ENCODE measurements around the gene TANGO2.

Gene TANGO2

GRCh38 chr22:20044495-20045151 lies 23.7 kb downstream of the TANGO2 start:
- DNase-seq (ENCODE audit: low spot score) = no peak

DNA sequence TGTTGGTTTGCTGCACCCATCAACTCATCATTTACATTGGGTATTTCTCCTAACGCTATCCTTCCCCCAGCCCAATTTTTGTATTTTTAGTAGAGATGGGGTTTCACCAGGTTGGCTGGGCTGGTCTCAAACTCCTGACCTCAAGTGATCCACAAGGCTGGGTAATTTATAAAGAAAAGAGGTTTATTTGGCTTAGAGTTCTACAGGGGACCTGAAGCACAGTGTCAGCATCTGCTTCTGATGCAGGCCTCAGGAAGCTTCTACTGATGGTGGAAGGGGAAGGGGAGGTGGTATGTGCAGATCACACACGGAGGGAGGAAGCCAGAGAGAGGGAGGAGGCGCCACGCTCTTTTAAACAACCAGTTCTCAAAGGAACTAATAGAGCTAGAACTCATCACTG lies 25.8 kb downstream of the TANGO2 start:
- DNase-seq (ENCODE audit: low spot score) = no peak

DNA sequence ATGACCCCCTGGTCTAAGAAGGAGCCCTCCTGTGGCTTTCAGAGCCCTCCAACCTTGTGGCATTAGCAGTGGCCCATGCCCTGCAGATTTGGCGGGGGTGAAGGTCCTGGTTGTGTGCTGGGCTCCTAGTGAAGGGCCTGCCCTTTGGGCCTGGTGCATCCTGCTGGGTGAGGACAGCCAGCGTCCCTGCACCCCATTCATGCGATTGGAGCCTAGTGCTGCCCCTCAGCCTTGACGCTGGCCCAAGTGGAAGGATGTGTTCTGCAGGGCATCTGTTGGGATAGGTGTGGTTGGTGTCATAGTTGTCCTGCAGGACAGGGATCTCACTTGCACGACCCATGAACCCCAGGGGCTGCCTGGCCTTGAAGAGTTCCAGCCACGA lies 31.0 kb downstream of the TANGO2 start:
- DNase-seq (ENCODE audit: low spot score) = no peak

GRCh38 chr22:20052309-20053259 lies 31.7 kb downstream of the TANGO2 start:
- no peak for DNase-seq (ENCODE audit: low spot score)

- DNase-seq (ENCODE audit: low spot score) = no peak
Measured at GRCh38 chr22:20053407-20054033, 32.6 kb downstream of the TANGO2 start.

- DNase-seq (ENCODE audit: low spot score) = no peak
Measured at GRCh38 chr22:20054034-20054427, 33.1 kb downstream of the TANGO2 start.

- no peak for DNase-seq (ENCODE audit: low spot score)
Measured at GRCh38 chr22:20054485-20054884, 33.6 kb downstream of the TANGO2 start.

- no peak for DNase-seq (ENCODE audit: low spot score)
Measured at GRCh38 chr22:20055144-20055543, 34.2 kb downstream of the TANGO2 start.

DNA sequence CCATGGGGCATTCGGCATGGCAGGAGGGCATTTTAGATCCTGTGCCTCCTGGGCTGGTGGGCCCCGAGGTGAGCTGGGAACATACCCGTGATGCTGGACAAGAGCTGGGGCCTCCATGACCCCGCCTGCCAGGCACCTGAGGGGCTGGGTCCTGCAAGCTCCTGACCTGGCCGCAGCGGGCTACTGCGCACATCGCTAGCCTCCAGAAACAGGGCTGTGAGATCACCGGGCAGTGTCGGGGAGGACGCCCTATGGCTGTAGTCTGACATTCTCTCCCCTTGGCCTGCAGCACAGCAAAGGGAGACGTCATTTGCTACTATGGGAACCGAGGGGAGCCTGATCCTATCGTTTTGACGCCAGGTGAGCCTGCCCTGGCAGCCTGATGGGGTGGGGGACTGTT lies 34.7 kb downstream of the TANGO2 start:
- no peak for DNase-seq (ENCODE audit: low spot score)

DNA sequence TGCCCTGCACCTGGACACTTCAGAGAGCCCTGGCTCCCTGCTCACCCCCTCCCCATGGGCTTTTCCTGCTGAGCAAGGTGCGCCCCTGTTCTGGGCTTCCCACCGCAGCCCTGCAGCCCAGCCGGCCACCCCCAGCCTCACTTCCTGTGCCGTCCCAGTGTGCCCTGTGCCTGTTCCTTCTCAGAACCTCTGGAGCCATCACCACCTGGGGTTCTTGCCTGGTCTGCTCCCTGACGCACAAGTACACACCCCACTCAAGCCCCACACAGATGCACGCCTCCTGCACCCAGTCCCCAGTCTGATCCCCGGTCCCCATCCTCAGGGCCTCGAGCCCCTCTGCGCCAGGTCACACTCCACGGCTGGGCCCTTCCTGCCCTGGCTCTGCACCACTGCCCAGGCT lies 35.3 kb downstream of the TANGO2 start:
- DNase-seq (ENCODE audit: low spot score) = no peak

GRCh38 chr22:20056696-20057386 lies 35.9 kb downstream of the TANGO2 start:
- DNase-seq (ENCODE audit: low spot score) = no peak

GRCh38 chr22:20057596-20058268 lies 36.8 kb downstream of the TANGO2 start:
- no peak for DNase-seq (ENCODE audit: low spot score)

DNA sequence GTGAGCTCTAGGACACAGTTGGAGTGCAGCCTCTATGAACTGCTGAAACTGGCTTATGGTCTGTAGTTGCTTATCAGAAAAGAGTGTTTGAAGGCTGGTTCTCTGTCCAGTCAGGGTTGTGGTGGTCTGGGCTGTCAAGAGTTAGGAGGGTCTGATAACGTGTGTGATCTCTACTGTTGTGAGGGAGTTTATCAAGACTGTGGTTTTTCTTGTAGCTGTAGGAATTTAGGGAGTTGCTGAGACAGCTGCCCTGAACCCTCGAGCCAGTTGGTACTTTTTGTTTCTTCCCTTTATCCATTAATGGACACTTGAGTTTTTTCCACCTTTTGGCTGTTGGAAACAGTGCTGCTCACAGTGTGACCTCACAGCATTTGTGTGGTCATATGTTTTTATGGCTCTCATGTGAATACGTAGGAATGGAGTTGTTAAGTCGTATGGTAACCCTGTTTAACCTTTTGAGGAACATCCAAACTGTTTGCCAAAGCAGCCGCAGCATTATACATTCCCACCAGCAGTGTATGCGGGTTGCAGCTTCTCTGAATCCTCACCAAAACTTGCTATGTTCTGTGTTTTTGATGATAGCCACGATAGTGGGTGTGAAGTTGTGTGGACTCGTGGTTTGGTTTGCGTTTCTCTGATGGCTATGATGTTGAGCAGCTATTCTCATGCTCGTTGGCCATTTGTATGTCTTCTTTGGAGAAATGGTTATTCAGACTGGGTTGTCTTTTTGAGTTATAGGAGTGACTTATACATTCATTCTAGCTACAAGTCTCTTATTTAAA lies 38.3 kb downstream of the TANGO2 start:
- DNase-seq (ENCODE audit: low spot score) = no peak

DNA sequence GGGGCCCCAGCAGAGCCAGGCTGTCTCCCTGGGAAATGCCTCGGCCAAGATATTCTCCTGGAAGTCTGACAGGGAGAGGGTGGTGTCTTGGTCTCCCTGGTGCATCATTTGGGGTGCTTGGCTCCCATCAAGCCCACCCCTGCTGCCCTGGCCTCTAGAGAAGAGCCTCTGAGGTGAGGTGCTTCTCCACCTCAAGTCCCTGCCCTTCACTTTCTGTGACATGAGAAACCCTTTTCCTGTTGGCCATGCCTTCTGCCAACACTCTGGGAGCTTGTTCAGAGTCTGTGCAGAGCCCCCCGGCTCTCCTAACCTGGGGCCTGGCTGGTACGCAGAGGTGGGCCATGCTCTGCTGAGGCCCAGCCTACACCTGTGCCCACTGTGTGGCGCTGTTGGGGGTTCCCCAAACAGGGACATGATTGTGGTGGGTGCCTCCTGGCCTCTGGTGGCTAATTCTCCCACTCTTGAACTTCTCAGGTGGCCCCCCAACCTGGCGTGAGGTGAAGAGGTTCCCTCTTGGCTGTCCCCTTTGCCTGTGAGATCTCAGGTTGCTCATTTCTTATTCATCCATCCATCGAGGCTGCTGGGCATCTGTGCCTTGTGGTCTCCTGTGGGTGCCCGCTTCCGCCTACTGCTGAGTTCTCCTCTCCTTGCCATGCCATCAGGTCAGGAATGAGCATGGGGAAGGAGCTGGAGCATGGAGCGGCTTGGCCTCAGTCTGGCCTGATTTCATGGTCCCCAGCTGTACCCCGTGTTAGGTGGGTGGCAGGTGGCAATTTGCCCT lies 40.0 kb downstream of the TANGO2 start:
- no peak for DNase-seq (ENCODE audit: low spot score)

DNA sequence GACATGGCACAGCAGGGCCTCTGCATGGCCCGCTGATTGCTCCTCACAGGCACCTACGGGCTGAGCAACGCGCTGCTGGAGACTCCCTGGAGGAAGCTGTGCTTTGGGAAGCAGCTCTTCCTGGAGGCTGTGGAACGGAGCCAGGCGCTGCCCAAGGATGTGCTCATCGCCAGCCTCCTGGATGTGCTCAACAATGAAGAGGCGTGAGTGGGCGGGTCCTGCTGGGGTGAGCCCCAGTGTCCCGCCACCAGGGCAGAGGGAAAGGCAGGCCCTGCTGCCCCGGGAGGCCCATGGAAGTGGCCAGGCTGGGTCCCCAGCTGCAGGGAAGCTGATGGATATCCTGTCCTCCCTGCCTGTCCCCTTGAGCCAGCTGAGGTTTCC lies 40.6 kb downstream of the TANGO2 start:
- DNase-seq (ENCODE audit: low spot score) = no peak

DNA sequence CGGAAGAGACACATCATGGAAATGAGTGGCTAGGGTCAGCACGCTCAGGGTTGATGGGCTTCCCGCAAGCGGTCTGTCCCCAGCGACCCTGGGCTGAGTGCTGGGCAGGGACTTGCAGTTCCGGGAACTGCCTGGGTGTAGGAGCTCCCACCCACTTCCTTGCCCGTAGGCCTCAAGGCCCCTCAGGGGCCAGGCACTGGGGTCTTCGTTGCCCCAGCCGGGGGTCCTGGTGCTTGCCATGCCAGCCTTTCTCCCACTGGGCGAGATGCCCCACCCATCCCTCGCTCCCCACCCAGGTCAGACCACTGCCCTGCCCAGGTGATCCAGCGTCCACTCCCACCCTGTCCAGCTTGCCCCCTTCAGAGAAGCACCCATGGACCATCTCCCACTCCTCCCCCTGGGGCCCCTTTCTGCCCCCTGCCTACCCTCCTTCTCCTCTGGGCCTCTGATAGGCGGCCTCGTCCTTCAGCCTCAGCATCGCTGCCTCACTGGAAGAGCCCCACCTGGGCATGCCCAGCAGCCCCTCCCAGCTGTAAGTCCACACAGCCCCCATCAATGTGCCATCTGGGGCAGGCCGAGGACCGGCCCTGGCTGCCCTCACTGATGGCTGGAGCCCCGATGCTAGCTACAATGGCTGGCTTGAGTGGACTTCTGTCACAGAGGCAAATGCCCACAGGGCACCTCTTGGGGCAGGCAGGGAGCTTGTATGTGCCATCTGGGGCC lies 41.3 kb downstream of the TANGO2 start:
- no peak for DNase-seq (ENCODE audit: low spot score)

- DNase-seq (ENCODE audit: low spot score) = no peak
Measured at GRCh38 chr22:20062766-20063083, 41.8 kb downstream of the TANGO2 start.

DNA sequence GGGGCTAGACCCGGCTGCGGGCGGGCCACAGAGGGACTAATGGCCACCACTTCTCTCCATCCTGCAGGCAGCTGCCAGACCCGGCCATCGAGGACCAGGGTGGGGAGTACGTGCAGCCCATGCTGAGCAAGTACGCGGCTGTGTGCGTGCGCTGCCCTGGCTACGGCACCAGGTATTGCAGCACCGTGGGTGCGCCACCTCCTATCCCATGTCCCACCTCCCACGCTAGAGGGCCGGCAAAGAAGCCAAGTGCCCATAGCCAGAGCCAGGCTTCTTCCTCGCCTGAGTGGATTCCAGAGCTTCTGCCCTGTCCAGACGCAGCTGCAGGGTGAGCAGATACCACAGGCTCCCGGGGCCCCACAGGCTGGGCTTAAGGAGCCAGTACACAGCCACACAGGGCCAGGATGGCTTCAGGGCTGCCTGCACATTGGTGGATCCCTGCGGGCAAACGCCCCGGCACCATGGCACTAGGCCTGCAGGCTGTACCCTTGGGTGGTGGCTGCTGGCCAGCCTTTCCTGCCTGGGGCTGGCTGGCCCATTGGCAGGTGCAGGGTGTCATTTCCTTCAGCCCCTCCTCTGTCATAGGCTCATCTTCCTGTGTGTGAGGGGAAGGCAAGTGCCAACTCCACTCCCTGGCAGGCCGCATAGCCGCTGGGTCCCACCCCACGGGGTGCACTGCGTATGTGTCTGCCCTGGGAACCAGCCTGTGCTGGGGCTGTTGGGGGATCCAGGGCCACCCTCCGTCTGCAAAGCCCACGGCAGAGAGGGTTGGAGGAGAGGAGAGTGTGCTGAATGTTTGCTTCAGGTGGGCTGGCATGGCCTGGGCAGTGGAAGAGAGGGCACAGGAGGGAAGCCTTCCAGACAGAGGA lies 42.6 kb downstream of the TANGO2 start:
- DNase-seq (ENCODE audit: low spot score) = no peak

GRCh38 chr22:20064140-20064480 lies 43.2 kb downstream of the TANGO2 start:
- no peak for DNase-seq (ENCODE audit: low spot score)
